Stimulated activated CD8-positive, alpha-beta memory T cell treated with anti-CD3 and anti-CD28 coated beads, Interleukin-4, amount 100 ng/mL, for 1 hour (primary cell): Measurements from ENCODE around the gene ZDHHC7.
"Not testable (repeated sequence)": the region's sequence is repeated elsewhere in the genome, so short reads cannot be mapped to it uniquely, and the experiment has no call there.

ENCODE experiments used
- DNase-seq, 2 donors: peaks; one replicate each; pipeline ENCODE4 v3.0.0-alpha.2; 2020; ENCODE audit warnings: low read depth in 2 of 2, low spot score in 1 of 2

The ZDHHC7 gene

GRCh38 chr16:85010931-85011845, at the start of gene ZDHHC7:
TSS of gene ZDHHC7 (minus strand) at chr16:85011535. CDS start at chr16:84990618, 20,917 bp downstream.
- peak; percentile 72 to 80 for DNase-seq

DNA sequence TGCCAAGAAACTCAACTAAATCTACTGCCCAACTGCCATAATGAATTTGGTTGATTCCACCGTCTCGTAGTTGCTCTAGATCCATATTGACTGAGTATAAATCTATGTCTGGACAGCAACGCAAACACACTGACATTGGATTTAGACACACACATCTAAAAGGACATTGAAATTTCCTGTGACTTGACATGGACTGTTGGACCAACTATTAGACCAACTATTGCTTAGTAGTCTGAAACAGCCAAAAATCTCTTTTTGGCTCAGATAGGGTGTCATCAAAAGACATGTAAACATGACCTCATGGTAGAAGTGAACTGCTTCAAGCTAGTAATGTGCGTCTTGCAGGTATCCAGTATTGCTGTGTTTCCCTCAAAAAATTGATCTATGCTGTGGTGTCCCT, 47.6 kb upstream of the ZDHHC7 start:
- DNase-seq = no peak

- no peak for DNase-seq
Observed at GRCh38 chr16:85057948-85058347, 46.6 kb upstream of the ZDHHC7 start.

- DNase-seq = no peak
Observed at GRCh38 chr16:85057212-85057889, 46.0 kb upstream of the ZDHHC7 start.

DNA sequence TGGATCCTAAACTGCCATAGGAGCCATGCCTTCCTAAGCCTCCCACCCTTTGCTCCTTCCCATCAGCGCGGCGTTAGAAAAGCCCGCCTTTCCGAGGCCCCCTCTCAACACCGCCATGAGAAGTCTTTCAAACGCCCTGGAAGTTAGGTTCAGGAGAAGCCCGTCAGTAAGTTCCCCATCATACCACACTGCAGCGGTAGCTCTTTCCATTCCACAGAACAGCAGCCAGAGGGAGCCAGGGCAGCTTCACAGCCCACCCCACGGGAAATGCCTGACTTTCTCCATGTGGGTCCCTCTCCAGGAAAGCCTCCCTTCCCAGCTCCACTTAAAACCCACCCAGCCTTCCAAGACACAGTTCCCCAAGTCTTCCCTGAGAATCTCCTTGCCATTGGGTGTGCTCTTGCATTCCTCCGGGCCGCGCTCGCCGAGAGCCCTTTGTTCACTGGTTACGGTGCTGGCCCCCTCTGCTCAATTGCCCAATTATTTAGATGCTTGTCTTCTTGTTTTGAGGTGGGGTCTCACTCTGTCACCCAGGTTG, 44.9 kb upstream of the ZDHHC7 start:
- no peak for DNase-seq

DNA sequence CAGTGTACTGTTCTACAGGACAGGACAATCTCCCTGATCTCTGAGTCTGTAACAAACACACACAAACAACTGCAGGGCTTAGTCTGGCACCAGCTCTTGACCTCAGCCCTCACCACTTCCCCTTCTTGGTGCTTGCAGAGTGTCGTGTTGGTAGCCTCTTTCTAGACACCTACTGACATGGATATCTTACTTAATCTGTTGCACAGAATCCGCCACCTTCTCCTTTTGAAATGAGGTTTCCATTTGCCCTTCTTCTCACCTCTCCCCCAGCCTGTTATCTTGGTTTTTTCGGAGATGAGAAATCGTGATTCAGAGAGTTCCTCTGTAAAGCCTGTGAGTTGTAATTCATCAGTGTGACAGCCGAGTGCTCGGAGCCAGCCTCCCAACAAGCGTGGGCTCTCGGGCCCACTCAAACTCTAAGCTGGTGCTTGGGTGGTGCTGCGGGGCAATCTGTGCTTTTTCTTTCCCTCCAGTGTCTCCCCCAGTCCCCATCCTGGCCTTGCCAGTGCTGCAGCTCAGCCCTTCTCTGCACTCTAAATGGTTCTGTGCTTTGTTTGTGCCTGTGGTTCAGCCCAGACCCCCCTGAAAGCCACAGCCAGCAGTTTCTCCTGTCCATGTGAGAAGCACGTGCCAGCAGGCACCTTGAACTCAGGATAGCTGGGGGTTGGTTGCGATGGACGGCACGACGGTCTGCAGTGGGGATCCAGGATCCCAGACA, 44.3 kb upstream of the ZDHHC7 start:
- peak; percentile 36 to 51 for DNase-seq

DNA sequence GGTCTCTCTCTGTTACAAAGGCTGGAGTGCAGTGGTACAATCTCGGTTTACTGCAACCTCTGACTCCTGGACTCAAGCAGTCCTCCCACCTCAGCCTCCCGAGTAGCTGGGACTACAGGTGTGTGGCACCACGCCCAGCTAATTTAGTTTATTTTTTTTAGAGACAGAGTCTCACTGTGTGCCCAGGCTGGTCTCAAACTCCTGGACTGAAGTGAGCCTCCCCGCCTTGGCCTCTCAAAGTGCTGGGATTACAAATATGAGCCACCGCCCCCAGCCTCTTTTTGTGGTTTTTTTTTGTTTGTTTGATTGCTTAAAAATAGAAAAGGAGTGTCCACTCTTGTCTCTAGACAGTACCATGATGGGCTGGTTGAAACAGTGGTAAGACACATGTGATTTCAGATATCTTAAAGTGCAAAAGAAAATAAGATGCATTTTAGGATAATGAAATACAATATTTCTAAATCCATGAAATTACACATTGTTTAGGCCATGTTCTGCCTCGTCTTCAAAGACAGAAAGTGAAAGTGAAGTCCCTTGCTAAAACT, 43.7 kb upstream of the ZDHHC7 start:
- no peak for DNase-seq

- not testable (repeated sequence) for DNase-seq
Observed at GRCh38 chr16:85054321-85054720, 43.0 kb upstream of the ZDHHC7 start.

GRCh38 chr16:85052536-85052935, 41.2 kb upstream of the ZDHHC7 start:
- DNase-seq = no peak

DNA sequence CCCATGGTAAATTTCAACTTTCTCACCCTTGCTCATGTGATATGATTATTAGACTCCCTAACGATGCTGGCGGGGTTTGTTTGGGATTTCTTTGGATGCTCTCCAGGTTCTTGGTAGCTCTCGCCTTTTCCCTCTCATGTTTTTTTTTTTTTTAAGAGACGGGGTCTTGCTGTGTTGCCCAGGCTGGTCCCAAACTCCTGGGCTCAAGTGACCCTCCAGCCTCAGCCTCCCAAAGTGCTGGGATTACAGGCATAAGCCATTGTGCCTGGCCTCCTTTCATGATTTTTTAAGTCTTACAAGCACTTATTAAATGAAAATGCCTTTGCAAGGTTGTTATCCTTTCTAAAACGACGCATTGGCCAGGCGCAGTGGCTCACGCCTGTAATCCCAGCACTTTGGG, 40.3 kb upstream of the ZDHHC7 start:
- no peak for DNase-seq

GRCh38 chr16:85051067-85051581, 39.8 kb upstream of the ZDHHC7 start:
- DNase-seq = no peak

- DNase-seq = no peak
Observed at GRCh38 chr16:85049706-85050305, 38.5 kb upstream of the ZDHHC7 start.

DNA sequence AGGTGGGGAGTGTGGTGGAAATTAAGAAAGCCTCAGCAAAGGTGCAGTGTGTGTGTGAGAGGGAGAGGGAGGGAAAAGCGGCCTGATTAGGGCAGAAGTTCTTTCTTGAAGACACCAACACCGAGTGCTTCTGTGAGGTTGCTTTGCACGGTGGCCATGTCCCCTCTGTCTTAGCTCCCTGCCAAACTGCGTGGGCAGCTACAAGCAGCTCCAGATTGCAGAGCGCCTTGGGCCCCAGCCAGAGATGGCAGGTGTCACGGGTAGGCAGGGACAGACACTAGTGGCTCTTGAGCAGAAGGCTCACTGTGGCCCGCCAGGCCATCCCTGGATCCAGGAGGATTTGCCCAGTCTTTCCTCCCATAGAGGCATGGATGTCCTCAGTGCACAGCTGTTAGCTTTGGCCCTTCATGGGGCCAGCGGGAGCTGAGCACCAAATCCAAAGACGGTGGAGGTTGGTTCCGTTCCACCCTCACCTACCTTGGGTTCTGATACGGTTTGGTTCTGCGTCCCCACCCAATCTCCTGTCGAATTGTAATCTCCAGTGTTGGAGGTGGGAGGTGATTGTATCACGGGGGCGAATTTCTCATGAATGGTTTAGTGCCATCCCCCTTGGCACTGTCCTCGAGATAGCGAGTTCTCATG, 37.7 kb upstream of the ZDHHC7 start:
- DNase-seq = no peak

DNA sequence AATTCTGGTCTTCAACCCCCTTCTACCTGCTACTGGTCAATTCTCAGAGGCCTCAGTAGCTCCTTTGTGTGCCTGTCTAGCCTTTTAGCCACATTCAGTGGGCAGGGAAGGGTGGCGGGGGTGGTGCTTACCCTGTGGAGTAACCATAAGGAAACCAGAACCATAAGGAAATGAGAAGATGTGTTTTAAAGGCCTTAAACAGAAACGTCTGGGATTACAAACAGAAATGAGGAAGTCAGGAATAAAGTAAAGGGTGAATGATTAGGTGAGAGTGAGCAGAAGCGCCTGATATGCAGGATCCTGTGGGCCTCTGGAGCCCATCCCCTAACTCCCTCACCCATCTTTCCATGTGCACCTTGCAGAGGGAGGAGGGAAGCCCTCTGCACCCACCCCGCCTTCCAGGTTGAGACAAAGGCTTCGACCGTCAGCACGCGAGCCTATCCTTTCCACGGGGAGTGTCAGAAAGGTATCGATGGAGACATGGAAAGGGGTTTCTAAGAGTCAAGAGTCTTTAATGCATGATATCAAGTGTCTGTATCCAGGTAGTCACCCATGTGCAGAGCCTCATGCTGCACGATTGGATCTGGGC, 36.6 kb upstream of the ZDHHC7 start:
- DNase-seq = no peak

GRCh38 chr16:85046931-85047866, 35.9 kb upstream of the ZDHHC7 start:
- no peak for DNase-seq

GRCh38 chr16:85046472-85046916, 35.2 kb upstream of the ZDHHC7 start:
- no peak for DNase-seq

DNA sequence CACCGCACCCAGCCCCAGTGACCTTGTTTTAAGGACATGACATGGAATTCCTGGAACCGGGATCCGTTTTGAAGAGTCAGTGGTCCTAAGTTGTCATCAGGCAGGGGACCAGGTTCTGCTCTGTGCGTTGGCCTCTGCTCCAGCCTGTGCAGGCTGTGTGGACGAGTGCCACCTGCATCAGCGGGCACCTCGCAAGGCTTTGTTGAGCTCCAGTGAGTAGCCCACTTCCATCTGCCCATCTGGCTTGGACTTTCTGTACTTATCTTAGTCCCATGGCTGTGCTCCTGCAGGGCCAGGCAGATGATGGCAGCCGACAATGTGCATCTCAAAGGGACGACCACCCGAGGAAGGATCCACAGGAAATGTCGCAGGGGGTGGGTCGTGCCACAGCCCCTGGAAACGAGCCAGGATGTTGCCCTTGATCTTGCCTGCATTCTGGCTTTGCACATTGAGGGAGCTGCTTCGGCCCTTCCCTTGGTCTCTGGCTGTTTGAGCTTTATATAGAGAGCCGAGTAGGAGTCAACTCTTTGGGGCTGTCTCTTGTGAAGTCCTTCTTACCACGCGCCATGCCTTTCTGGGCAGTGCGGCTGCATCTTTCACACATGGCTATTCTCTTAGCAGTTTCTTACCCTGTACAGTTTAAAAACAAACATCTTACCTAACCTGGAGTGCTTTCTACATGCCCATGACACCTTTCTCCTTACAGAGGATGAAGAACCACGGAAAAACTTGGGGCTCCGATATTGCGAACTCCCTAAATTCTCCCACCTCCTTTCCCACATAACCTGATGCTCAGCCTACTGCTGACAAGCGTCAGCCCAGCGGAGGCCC, 34.5 kb upstream of the ZDHHC7 start:
- no peak for DNase-seq

DNA sequence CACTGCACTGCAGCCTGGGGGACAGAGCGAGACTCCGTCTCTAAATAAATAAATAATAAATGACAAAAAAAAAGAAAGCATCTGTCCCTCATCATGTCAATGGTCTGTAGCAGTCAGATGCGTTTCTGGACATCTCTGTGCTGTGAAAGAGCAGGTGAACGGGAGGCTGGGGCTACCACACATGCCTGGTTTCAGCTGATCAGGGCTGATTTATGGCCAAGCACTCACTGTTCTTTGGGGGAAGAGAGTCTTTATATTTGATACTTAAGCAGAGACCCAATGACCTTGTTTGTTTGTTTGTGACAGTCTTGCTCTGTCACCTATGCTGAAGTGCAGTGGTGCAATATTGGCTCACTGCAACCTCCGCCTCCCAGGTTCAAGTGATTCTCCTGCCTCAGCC, 33.7 kb upstream of the ZDHHC7 start:
- DNase-seq = no peak
